Astrocyte (in vitro differentiated cells and primary cell): ENCODE results near the gene IKBKG. TPM values are rescaled to one million over a fixed set of nuclear protein-coding genes. Genes with fewer than 3 reads are reported as not detected.

Source experiments
- DNase-seq: peaks from one replicate; pipeline ENCODE4 v3.0.0-alpha.2; 2010; ENCODE audit warnings: low read depth
- FAIRE-seq: peaks from 2 replicates; lab custom pipeline; 2011; peaks lifted over from hg19 to GRCh38; lab: Jason Lieb, UNC
- H2AFZ ChIP-seq: 2 replicates; pipeline ENCODE4 v1.6.0; 2012; ENCODE audit warnings: low read depth, low read length, inconsistent platforms
- H3K27ac ChIP-seq: 2 replicates; pipeline ENCODE4 v1.5.1; 2011; ENCODE audit warnings: low read depth, low read length, inconsistent platforms
- H3K27me3 ChIP-seq: 2 replicates; pipeline ENCODE4 v1.6.0; 2011; ENCODE audit warnings: low read length, inconsistent platforms; ENCODE audit not compliant: insufficient read depth
- H3K36me3 ChIP-seq: 2 replicates; pipeline ENCODE4 v1.5.1; 2011; ENCODE audit warnings: low read length, inconsistent platforms; ENCODE audit not compliant: insufficient read depth
- H3K4me1 ChIP-seq: 2 replicates; pipeline ENCODE4 v1.5.1; 2011; ENCODE audit warnings: low read length, inconsistent platforms; ENCODE audit not compliant: insufficient read depth
- H3K4me2 ChIP-seq: 2 replicates; pipeline ENCODE4 v1.6.0; 2012; ENCODE audit warnings: low read length, inconsistent platforms
- H3K4me3 ChIP-seq: 2 replicates; pipeline ENCODE4 v1.5.1; 2011; ENCODE audit warnings: low read depth, mild to moderate bottlenecking, low read length, inconsistent platforms; ENCODE audit not compliant: insufficient read depth
- H3K79me2 ChIP-seq: 2 replicates; pipeline ENCODE4 v1.6.0; 2012; ENCODE audit warnings: mild to moderate bottlenecking, low read length, inconsistent platforms; ENCODE audit not compliant: insufficient read depth
- H3K9ac ChIP-seq: 2 replicates; pipeline ENCODE4 v1.6.0; 2012; ENCODE audit warnings: mild to moderate bottlenecking, low read length, inconsistent platforms
- H3K9me3 ChIP-seq: 2 replicates; pipeline ENCODE4 v1.5.1; 2012; ENCODE audit warnings: low read depth, mild to moderate bottlenecking, low read length, inconsistent platforms; ENCODE audit not compliant: insufficient read depth
- H4K20me1 ChIP-seq: 2 replicates; pipeline ENCODE4 v1.6.0; 2012; ENCODE audit warnings: low read length, inconsistent platforms; ENCODE audit not compliant: insufficient read depth
- H3K27ac Mint-ChIP-seq: one replicate; pipeline ENCODE4 v1.8.0; 2021; ENCODE audit warnings: mild to moderate bottlenecking, mixed read lengths; ENCODE audit not compliant: unreplicated experiment
- H3K27me3 Mint-ChIP-seq: one replicate; pipeline ENCODE4 v1.8.0; 2021; ENCODE audit warnings: low read depth, mixed read lengths; ENCODE audit not compliant: unreplicated experiment
- H3K36me3 Mint-ChIP-seq: one replicate; pipeline ENCODE4 v1.8.0; 2021; ENCODE audit warnings: low read depth, mixed read lengths; ENCODE audit not compliant: unreplicated experiment
- H3K4me1 Mint-ChIP-seq: one replicate; pipeline ENCODE4 v1.8.0; 2021; ENCODE audit warnings: low read depth, mixed read lengths; ENCODE audit not compliant: unreplicated experiment
- H3K4me3 Mint-ChIP-seq: one replicate; pipeline ENCODE4 v1.8.0; 2021; ENCODE audit warnings: mild to moderate bottlenecking, moderate library complexity, mixed read lengths; ENCODE audit not compliant: unreplicated experiment
- H3K9me3 Mint-ChIP-seq: one replicate; pipeline ENCODE4 v1.8.0; 2021; ENCODE audit warnings: mild to moderate bottlenecking, mixed read lengths; ENCODE audit not compliant: unreplicated experiment
- CTCF ChIP-seq: IDR thresholded peaks from 2 replicates; pipeline ENCODE4 v1.5.1; 2011; ENCODE audit warnings: low read depth, mild to moderate bottlenecking, inconsistent platforms, low read length, moderate library complexity; ENCODE audit not compliant: insufficient read depth
- EZH2 ChIP-seq: IDR thresholded peaks from 2 replicates; pipeline ENCODE4 v1.6.1; 2012; ENCODE audit warnings: mild to moderate bottlenecking, low read length, inconsistent platforms; ENCODE audit not compliant: insufficient read depth
- total RNA-seq: library from RNA; stranded (reverse); gene quantifications from 2 replicates; pipeline ENCODE4 v1.2.1, GENCODE V29; 2021

The IKBKG gene
- total RNA-seq, 1 donor from 2014 or later: 21.4 TPM

GRCh38 chrX:154507673-154508383, 39.6 kb upstream of the IKBKG start:
- H3K9me3 Mint-ChIP-seq: no peaks in the 10 kb centered on the region

GRCh38 chrX:154508384-154508745, 39.1 kb upstream of the IKBKG start:
- Mint-ChIP-seq H3K36me3 (peaks cover 4% of the 10 kb centered on the region), H3K27ac (no peak overlapping the region), H3K9me3 (no peaks in the 10 kb centered on the region), H3K27me3 (no peaks in the 10 kb centered on the region), H3K4me3 (no peak overlapping the region), H3K4me1 (peaks cover 10% of the 10 kb centered on the region)
- Histone ChIP-seq H4K20me1 (no peaks in the 10 kb centered on the region), H3K4me2 (no peak overlapping the region), H3K79me2 (no peaks in the 10 kb centered on the region), H3K9me3 (no peaks in the 10 kb centered on the region), H3K27me3 (no peaks in the 10 kb centered on the region), H3K36me3 (no peaks in the 10 kb centered on the region), H3K27ac (no peak overlapping the region), H2AFZ (no peak overlapping the region), H3K4me1 (peaks cover 7% of the 10 kb centered on the region), H3K4me3 (no peak overlapping the region), H3K9ac (no peak overlapping the region)
- DNase-seq (no peak), FAIRE-seq (no peak)
- TF ChIP-seq EZH2 (no peak), CTCF (no peak)

More at GRCh38 chrX:154507673-154508383, 39.6 kb upstream of the IKBKG start:
- Mint-ChIP-seq H3K36me3 (peaks cover 4% of the 10 kb centered on the region), H3K27me3 (no peaks in the 10 kb centered on the region), H3K4me3 (no peak overlapping the region), H3K27ac (no peak overlapping the region), H3K4me1 (peaks cover 10% of the 10 kb centered on the region)
- no peaks in the 10 kb centered on the region for H3K27me3 ChIP-seq
- H3K9ac ChIP-seq: no peak overlapping the region
- no peak overlapping the region for H3K4me2 ChIP-seq
- FAIRE-seq: no peak
- H3K4me1 ChIP-seq: peaks cover 7% of the 10 kb centered on the region
- no peak overlapping the region for H3K27ac ChIP-seq
- TF ChIP-seq CTCF (no peak), EZH2 (no peak)
- H4K20me1 ChIP-seq: no peaks in the 10 kb centered on the region
- H3K9me3 ChIP-seq: no peaks in the 10 kb centered on the region
- no peaks in the 10 kb centered on the region for H3K36me3 ChIP-seq
- H3K79me2 ChIP-seq: no peaks in the 10 kb centered on the region
- H3K4me3 ChIP-seq: no peak overlapping the region
- H2AFZ ChIP-seq: no peak overlapping the region
- no peak for DNase-seq

GRCh38 chrX:154509455-154509854, 38.0 kb upstream of the IKBKG start:
- FAIRE-seq: no peak
- H3K27ac Mint-ChIP-seq: no peak overlapping the region

More at GRCh38 chrX:154509455-154509854, 38.0 kb upstream of the IKBKG start:
- no peak for DNase-seq
- no peak overlapping the region for H3K4me2 ChIP-seq
- TF ChIP-seq CTCF (no peak), EZH2 (no peak)
- no peaks in the 10 kb centered on the region for H3K36me3 ChIP-seq
- no peak overlapping the region for H3K4me3 ChIP-seq
- no peak overlapping the region for H2AFZ ChIP-seq
- peaks cover 7% of the 10 kb centered on the region for H3K4me1 ChIP-seq
- Mint-ChIP-seq H3K9me3 (no peaks in the 10 kb centered on the region), H3K27me3 (no peaks in the 10 kb centered on the region), H3K4me1 (peaks cover 10% of the 10 kb centered on the region), H3K36me3 (peaks cover 6% of the 10 kb centered on the region), H3K4me3 (no peak overlapping the region)
- H3K9me3 ChIP-seq: no peaks in the 10 kb centered on the region
- H3K27me3 ChIP-seq: no peaks in the 10 kb centered on the region
- H3K27ac ChIP-seq: no peak overlapping the region
- no peaks in the 10 kb centered on the region for H3K79me2 ChIP-seq
- H4K20me1 ChIP-seq: no peaks in the 10 kb centered on the region
- no peak overlapping the region for H3K9ac ChIP-seq
